ENCODE measurements around the gene NFILZ.

NFILZ gene, protein sequence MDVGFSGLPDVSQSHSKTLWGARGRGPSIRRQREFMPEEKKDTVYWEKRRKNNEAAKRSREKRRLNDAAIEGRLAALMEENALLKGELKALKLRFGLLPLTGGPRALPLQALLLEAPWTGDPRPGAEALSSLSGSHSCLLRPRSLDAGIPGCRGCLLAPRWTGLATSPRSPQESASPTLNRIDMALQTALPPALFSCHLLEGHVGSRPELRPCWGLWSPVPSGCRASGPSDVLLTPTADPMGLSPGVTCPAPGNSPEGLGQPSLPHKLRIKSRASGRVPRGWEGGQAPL

DNA sequence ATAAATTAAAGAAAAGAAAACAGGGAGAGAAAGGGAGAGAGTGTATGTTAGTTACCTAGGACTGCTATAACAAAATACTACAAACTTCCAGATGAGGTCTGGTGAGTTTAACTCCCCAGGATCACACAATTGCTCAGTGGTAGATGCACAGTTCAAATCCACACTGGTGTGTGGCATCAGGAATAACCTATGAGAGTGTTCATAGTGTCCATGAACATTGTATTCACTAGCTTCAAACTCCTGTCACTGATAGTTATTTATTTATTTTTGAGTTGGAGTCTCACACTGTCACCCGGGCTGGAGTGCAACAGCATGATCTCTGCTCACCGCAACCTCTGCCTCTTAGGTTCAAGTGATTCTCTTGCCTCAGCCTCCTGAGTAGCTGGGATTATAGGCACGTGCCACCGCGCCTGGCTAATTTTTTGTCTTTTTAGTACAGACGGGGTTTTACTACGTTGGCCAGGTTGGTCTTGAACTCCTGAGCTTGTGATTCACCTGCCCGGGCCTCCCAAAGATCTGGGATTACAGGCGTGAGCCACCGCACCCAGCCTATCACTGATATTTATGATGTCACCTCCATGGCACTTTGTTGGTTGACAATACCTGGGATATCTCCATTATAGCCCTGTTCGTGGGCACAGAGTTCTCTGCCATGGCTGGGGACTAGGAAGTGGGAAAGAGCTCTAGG is at the start of gene NFILZ:
TSS of gene NFILZ (plus strand) at position 638 of the 688 bp plus-strand sequence. CDS start 46,133 bp downstream, outside the sequence.
- Mint-ChIP-seq H3K36me3 (no peaks in the 10 kb centered on the region), H3K4me3 (no peak within 1 kb of the TSS), H3K9me3 (no peaks in the 10 kb centered on the region), H3K27ac (no peak within 1 kb of the TSS), H3K4me1 (no peaks in the 10 kb centered on the region)
- no peak for ATAC-seq
- DNase-seq (ENCODE audit: low spot score in 2 of 2) = no peak

DNA sequence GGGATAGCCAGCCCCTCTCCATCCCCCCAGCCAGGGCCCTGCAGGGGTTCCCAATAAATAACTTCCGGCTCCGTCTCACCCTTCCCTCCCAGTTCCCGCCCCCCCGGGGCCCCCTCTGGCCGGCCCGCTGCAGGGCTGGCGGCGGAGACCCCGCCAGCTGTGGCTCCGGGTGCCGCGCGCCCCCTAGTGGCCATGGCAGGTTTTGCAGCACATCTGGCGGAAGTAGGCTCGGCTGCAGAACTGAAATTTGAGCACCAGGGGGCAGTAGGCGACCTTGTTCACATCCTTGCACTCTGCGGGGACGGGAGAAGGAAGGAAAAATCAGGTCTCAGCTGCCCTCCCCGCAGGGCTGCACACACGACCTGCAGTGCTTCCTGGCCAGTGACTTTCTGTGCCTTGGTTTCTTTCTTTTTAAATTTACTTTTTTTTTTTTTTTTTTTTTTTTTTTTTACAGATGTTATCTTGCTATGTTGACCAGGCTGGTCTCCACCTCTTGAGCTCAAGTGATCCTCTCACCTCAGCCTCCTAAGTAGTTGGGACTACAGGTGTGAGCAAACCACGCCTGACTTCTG is 49.6 kb upstream of the NFILZ start:
- Mint-ChIP-seq H3K36me3 (peaks cover 6% of the 10 kb centered on the region), H3K4me3 (peak overlapping the region; percentile 15), H3K9me3 (no peaks in the 10 kb centered on the region), H3K4me1 (peaks cover 28% of the 10 kb centered on the region), H3K27ac (no peak overlapping the region)
- DNase-seq (ENCODE audit: low spot score in 2 of 2) = peak; percentile 93 to 95
- ATAC-seq = peak; percentile 63

DNA sequence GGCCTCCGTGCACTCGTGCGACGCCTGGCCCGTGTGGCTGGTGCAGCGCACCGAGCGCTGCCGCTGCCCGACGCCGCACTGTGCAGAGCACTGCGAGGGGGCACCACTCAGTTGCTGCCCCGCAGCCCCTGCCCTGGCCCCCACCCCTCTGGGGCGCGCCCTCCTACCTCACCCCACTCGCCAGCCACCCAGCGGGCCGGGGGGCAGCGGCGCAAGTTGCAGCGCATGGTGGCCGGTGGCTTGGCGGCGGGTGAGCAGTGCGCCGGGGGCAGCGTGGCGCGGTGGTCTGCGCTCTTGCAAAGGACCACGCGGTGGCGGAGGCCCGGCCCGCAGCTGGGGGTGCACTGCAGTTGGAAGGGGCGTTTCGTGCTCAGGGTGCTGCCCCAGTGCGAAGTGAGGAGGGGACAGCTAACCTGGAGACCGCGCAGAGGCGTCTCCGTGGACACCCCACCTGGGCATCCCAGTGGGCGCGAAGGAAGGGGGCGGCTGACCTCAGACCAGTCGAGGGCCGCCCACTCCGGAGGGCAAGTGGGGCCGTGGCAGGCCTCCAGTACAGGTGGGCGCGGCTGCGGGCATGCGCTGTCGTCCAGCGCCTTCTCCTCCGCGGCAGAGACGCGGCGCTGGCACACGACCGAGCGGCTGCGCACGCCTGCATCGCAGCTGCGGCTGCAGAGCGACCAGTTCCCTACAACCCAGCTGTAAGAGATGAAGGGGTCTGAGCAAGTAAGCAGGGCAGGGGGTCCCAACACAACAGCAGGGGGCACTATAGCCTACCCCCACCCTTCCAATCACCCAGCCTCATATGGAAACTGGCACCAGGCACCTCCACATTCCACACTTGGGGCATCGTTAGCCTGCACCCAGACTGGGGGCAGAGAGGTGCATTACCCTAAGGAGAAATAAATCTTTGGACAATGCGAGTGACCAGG is 45.2 kb upstream of the NFILZ start:
- Mint-ChIP-seq H3K9me3 (no peaks in the 10 kb centered on the region), H3K4me1 (no peaks in the 10 kb centered on the region), H3K4me3 (no peak overlapping the region), H3K27ac (no peak overlapping the region), H3K36me3 (no peaks in the 10 kb centered on the region)
- ATAC-seq (no peak), DNase-seq (ENCODE audit: low spot score in 2 of 2) (no peak)

DNA sequence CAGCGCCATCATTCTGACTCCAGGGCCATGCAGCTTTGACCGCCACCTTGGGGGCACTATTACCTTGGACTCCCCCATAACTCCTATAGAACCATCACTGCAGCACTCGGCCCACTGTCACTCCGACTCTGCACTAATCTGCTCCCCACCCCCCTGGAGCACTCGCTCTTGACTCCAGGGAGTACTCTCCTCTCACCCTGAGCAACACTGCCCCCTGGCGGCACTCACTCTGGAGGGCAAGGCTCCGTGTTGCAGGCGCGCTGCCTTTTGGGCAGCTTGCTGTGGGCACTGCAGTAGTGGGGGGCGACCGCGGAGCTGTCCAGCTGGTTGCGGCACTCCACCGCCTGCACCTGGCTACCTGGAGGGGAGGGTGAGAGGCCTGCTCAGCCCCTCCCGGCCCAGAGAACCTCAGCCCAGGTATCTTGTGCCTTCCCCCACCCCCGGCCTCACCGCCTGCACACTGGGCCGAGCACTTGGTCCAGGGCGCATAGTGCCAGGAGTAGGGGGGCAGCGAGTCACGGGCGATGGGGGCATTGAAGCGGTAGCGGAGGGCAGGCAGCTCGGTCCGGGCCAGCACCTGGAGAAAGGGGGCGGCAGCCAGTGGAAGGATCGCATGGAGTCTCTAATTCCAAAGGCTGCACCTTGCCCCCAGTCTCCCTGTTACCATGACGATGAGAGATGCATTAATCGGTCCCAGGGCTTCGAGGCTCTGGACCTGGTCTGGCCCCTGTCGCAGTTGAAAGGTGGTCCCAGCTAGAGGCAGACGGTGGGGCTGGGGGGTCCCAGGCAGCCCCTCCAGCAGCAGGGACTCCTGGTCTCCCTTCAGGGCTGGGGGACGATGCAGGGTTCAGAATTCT is 44.3 kb upstream of the NFILZ start:
- no peaks in the 10 kb centered on the region for H3K4me1 Mint-ChIP-seq
- ATAC-seq (peak; percentile 72), DNase-seq (ENCODE audit: low spot score in 2 of 2) (peak; percentile 66 to 87)
- no peaks in the 10 kb centered on the region for H3K9me3 Mint-ChIP-seq
- H3K36me3 Mint-ChIP-seq = no peaks in the 10 kb centered on the region
- no peak overlapping the region for H3K27ac Mint-ChIP-seq
- H3K4me3 Mint-ChIP-seq = no peak overlapping the region

DNA sequence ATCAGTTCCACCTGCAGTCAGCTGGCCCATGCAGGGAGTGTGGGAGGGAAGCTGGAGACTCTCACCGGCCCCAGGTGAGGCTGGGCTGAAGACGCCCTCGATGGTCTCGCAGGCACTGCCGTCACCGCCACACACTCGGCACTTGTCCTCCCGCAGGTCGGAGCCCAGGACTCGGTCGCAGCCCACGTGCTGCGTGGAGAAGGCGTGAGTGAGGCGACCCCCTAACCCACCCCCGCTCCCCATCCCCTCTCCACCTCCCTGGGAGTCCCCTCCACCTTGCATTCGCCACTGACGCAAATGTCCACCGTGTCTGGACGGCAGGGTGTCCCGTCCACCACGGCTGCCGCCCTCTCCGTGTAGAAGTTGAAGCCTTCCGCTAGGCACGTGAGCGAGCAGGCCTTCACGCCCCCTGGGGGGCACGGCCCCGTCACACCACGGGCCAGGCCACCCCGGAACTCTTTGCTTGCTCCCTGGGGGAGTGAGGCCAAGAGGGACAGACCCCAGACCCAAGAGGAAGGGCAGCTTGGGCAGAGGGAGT is 41.2 kb upstream of the NFILZ start:
- DNase-seq (ENCODE audit: low spot score in 2 of 2) (no peak), ATAC-seq (no peak)
- Mint-ChIP-seq H3K36me3 (no peaks in the 10 kb centered on the region), H3K9me3 (peaks cover 4% of the 10 kb centered on the region), H3K4me1 (peaks cover 19% of the 10 kb centered on the region), H3K27ac (no peak overlapping the region), H3K4me3 (no peak overlapping the region)

DNA sequence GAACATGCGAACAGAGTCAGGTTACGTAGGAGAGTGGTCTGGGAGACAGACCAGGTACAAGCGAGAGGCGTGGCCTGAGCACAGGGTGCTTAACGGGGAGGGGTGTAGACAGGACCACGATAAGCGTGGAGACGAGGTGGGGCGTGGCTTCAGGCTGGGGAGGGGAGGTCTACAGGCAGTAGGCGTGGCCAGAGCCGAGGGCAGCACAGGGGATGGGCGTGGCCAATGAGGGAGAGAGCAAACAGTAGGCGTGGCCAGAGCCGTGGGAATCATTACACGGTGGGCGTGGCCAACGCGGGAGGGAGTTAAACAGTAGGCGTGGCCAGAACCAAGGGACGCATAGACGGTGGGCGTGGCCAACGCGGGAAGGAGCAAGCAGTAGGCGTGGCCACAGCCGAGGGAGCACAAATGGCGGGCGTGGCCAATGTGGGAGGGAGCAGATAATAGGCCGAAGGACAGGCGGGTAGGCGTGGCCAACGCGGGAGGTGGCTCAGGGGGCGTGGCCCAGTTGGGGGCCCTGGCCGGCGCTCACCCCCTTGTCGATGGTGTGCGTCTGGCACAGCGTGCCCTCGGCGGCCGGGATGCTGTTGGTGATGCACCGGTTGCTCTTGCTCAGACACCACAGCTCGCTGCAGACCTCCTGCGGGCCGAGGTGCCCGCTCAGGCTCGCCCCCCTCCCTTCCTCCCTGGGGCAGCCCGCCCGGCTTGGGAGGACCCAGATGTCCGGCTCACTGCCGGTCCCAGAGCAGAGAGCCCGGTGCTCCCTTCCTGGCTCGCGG is 38.0 kb upstream of the NFILZ start:
- H3K4me3 Mint-ChIP-seq = peak overlapping the region; percentile 82
- DNase-seq (ENCODE audit: low spot score in 2 of 2) (peak; percentile 96 to 97), ATAC-seq (peak; percentile 87)
- peak overlapping the region; percentile 21 for H3K27ac Mint-ChIP-seq
- H3K4me1 Mint-ChIP-seq = peaks cover 27% of the 10 kb centered on the region
- peaks cover 4% of the 10 kb centered on the region for H3K9me3 Mint-ChIP-seq
- H3K36me3 Mint-ChIP-seq = no peaks in the 10 kb centered on the region

DNA sequence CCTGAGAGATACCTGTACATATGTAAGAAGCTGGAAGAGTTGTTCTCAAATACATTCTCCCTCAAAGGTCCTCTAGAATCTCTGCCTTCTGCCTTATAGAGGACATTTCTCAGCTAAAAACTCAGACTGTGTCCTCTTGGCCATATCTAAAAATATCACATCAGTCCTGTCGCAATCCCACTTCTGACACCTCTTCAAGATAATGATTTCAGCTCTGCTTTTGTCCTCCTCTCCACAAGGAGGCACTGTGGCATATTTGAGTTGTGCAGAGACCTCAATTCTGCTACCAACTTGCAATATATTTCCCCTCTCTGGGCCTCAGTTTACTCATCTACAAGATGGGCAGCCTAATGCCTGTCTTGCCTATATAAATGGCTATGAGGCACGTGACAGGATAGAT is 36.5 kb upstream of the NFILZ start:
- Mint-ChIP-seq H3K4me1 (peaks cover 27% of the 10 kb centered on the region), H3K4me3 (peak overlapping the region; percentile 82), H3K27ac (no peak overlapping the region), H3K9me3 (peaks cover 4% of the 10 kb centered on the region), H3K36me3 (no peaks in the 10 kb centered on the region)
- ATAC-seq (no peak), DNase-seq (ENCODE audit: low spot score in 2 of 2) (no peak)

DNA sequence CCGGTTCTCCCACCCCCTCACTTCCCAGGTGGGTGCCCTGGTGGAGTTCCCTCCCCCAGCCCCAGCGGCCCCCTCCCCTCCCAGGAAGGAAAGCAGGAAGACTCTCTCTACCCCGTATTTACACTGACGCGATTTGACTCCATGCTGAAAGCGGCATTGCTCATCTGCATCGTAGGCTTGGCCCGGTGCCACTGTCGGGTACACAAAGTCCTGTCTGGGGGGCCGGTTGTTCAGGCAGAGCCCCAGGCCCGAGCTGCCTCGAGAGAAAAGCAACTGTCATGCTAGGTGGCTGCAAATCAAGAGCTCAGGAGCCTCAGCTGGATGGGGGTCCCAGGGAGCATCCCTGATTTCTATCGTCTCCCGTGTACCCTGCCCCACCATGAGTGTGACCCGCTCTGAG is 34.8 kb upstream of the NFILZ start:
- DNase-seq (ENCODE audit: low spot score in 2 of 2) (no peak), ATAC-seq (no peak)
- no peaks in the 10 kb centered on the region for H3K36me3 Mint-ChIP-seq
- H3K4me1 Mint-ChIP-seq = peaks cover 27% of the 10 kb centered on the region
- H3K9me3 Mint-ChIP-seq = peaks cover 4% of the 10 kb centered on the region
- no peak overlapping the region for H3K27ac Mint-ChIP-seq
- H3K4me3 Mint-ChIP-seq = no peak overlapping the region

DNA sequence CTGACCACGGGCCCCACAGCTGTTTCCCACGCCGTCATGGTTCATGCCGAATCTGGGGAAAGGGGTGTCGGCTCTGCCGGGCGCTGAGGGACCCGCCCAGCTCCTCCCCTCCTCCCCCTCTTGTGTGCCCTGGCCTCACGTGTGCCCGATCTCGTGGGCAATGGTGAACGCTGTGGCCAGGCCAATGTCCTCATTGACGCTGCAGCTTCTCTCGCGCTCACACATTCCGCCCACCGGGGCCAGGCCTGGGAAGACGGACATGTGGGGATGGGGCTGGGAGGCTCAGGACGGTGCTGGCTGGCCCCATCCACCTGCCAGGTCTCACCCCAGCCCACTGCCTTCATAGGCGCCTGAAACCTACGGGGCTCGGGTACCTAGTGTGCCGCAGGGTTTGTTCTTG is 34.3 kb upstream of the NFILZ start:
- peaks cover 4% of the 10 kb centered on the region for H3K9me3 Mint-ChIP-seq
- H3K36me3 Mint-ChIP-seq = peaks cover 5% of the 10 kb centered on the region
- ATAC-seq (no peak), DNase-seq (ENCODE audit: low spot score in 2 of 2) (no peak)
- no peak overlapping the region for H3K4me3 Mint-ChIP-seq
- peaks cover 27% of the 10 kb centered on the region for H3K4me1 Mint-ChIP-seq
- no peak overlapping the region for H3K27ac Mint-ChIP-seq

DNA sequence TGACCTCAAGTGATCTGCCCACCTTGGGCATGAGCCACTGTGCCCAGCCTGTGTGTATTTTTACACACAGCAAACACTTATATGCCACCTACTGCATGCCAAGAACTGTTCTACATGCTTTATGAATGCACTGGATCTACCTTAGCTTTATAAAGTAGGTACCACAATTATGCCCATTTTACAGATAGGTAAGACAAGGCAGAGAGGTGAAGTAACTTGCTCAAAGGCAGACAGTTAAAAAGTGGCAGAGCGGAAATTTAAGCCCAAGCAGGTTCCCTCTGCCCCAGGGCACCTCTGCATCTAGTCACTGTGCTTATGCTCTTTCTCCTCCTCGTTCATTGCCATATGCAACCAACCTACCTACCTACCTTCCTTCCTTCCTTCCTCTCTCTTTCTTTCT is 30.4 kb upstream of the NFILZ start:
- DNase-seq (ENCODE audit: low spot score in 2 of 2) (no peak), ATAC-seq (no peak)
- peak overlapping the region; percentile 7 for H3K27ac Mint-ChIP-seq
- H3K4me3 Mint-ChIP-seq = no peak overlapping the region
- H3K9me3 Mint-ChIP-seq = no peaks in the 10 kb centered on the region
- peaks cover 12% of the 10 kb centered on the region for H3K36me3 Mint-ChIP-seq
- peaks cover under 1% of the 10 kb centered on the region for H3K4me1 Mint-ChIP-seq

DNA sequence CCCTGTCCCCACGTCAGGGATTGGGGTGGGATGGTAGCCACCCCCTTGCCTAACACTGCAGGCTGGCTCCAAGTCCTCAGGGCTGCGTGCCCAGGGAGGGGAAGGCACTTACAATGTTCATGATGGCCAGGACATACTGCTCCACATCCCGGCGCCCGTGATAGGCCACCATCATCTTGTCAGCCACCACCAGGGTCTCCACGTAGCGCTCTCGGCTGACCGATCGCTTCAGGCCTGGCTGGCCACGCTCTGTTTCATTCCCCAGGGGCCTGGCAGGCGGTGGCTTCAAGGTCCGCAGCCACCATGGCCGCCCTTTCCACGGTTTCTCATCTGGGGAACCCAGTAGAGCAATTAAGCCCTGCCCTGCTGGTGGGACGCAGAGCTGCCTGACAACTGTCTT is 29.6 kb upstream of the NFILZ start:
- Mint-ChIP-seq H3K27ac (peak overlapping the region; percentile 7), H3K4me3 (no peak overlapping the region), H3K36me3 (peaks cover 12% of the 10 kb centered on the region), H3K9me3 (no peaks in the 10 kb centered on the region), H3K4me1 (no peaks in the 10 kb centered on the region)
- no peak for ATAC-seq
- DNase-seq (ENCODE audit: low spot score in 2 of 2) = no peak

DNA sequence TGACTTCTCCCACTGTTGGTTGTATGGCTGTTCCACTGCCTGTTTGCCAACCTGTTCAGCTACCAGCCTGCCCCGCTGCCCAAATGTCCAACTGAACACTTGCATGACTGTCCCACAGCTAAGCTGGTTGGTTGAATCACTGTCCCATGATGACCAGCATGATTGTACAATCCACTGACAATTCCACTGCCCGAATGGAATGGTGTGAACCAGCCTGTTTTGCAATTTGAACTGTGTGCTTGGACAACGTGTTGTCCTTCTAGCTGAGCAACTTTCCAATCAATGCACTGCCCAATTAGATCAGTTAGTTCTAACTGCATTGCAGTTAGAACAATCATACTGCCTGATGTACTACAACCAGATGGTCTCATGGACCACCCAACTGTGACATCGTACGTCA is 28.6 kb upstream of the NFILZ start:
- no peaks in the 10 kb centered on the region for H3K9me3 Mint-ChIP-seq
- ATAC-seq (no peak), DNase-seq (ENCODE audit: low spot score in 2 of 2) (no peak)
- H3K4me3 Mint-ChIP-seq = no peak overlapping the region
- H3K36me3 Mint-ChIP-seq = peaks cover 12% of the 10 kb centered on the region
- peak overlapping the region; percentile 43 for H3K27ac Mint-ChIP-seq
- H3K4me1 Mint-ChIP-seq = peaks cover 4% of the 10 kb centered on the region

DNA sequence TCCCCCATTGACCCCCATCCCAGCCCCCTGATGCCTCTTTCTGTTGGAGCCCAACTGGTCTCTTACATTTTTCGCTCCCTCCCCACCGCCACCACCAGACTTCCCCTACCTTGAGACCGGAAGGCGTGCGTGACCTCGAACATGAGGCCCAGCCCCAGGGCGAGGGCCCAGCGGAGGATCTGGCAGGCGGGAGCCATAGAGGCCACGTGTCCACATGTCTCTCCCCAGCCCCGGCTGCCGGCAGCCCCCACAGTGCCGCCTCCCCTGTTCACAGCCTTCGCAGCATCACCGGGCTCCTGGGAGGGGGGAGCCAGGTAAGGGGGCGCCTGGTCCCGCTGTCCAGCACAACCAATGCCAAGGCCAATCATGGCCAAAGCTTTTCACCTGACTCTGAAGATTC is 24.9 kb upstream of the NFILZ start:
- H3K9me3 Mint-ChIP-seq = no peaks in the 10 kb centered on the region

DNA sequence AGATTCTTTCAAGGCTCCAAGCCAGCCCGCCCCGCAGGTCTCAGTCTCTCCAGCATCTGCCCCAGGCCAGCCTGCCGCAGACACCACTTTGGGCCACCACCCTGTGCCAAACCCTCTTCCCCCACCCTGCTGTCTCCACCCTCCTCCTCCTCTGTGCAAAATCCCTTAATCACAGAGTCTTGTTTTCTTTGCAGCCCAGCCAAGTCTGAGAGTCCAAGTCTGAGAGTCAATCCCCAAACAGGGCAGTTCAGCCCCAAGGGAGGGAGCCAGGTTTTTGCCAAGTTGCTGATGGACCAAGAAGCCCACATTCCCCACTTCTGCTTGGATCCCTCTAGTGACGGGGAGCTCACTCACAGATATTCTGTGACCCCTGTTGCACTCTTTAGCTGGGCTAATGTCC is 23.0 kb upstream of the NFILZ start:
- DNase-seq (ENCODE audit: low spot score in 2 of 2) = no peak
- Mint-ChIP-seq H3K4me1 (peaks cover 41% of the 10 kb centered on the region), H3K27ac (peak overlapping the region; percentile 88), H3K9me3 (no peaks in the 10 kb centered on the region), H3K36me3 (peaks cover 12% of the 10 kb centered on the region), H3K4me3 (no peak overlapping the region)
- no peak for ATAC-seq

More for the DNA sequence above, 24.9 kb upstream of the NFILZ start:
- ATAC-seq = no peak
- H3K36me3 Mint-ChIP-seq = peaks cover 18% of the 10 kb centered on the region
- no peak overlapping the region for H3K4me3 Mint-ChIP-seq
- H3K27ac Mint-ChIP-seq = no peak overlapping the region
- H3K4me1 Mint-ChIP-seq = peaks cover 35% of the 10 kb centered on the region
- no peak for DNase-seq (ENCODE audit: low spot score in 2 of 2)

Data from stimulated activated effector memory CD8-positive, alpha-beta T cell treated with anti-CD3 and anti-CD28 coated beads, Interleukin-12 subunit alpha, Interleukin-12 subunit beta, amount 100 ng/mL, for 72 hours (primary cell).